ENCODE results near the gene INTS11. TPM values are rescaled to one million over a fixed set of nuclear protein-coding genes. Genes with fewer than 3 reads are reported as not detected.
"Not testable (repeated sequence)": the region's sequence is repeated elsewhere in the genome, so short reads cannot be mapped to it uniquely, and the experiment has no call there.

Gene INTS11
- total and polyA plus RNA-seq, 4 donors: 26.3 to 40.5 (median 34.5) TPM

- TF ChIP-seq ZBTB33 (IDR thresholded peaks at IDR 0.05): no peak
- TF ChIP-seq FOXA1 (IDR thresholded peaks at IDR 0.05): no peak
- TF ChIP-seq YY1 (IDR thresholded peaks at IDR 0.05): no peak
- no peak for TF ChIP-seq JUND (IDR thresholded peaks at IDR 0.05)
Observed at GRCh38 chr1:1370771-1371300, 46.4 kb upstream of the INTS11 start (continued).

DNA sequence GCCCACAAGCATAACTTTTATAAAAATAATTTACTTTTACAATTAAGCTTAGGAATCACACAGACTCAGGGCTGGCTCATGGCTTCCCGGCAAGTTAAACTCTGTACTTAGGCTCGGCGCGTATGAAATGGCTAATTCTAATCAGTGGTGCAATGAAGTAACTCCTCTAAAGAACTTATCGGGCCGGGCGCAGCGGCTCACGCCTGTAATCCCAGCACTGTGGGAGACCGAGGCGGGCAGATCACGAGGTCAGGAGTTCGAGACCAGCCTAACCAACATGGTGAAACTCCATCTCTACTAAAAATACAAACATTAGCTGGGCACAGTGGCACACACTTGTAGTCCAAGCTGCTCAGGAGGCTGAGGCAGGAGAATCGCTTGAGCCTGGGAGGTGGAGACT is 45.6 kb upstream of the INTS11 start:
- not testable (repeated sequence) for H3K9ac ChIP-seq (ENCODE audit: low read depth in 1 of 2, low read length in 2 of 2); H3K36me3 ChIP-seq (ENCODE audit: control insufficient read depth in 4 of 4, insufficient read depth in 3 of 4, low read depth in 1 of 4, low read length in 3 of 4); H3K4me3 ChIP-seq (ENCODE audit: low read depth in 1 of 3, low read length in 3 of 3); DNase-seq (ENCODE audit: low spot score); H3K27me3 ChIP-seq (ENCODE audit: control insufficient read depth in 4 of 4, insufficient read depth in 4 of 4, low read length in 3 of 4); H3K27ac ChIP-seq (ENCODE audit: low read depth in 1 of 2, low read length in 2 of 2); H3K9me3 ChIP-seq (ENCODE audit: control insufficient read depth in 4 of 4, low read length in 3 of 4)
- 93% methylated on average over 14 of the region's 14 CpGs for whole genome bisulfite sequencing
- peaks cover 7 to 27% (median 24%) of the 10 kb centered on the region in 4 donors for H3K4me1 ChIP-seq (ENCODE audit: control insufficient read depth in 4 of 4, insufficient read depth in 4 of 4, low read length in 3 of 4)

GRCh38 chr1:1367315-1367714 is 42.9 kb upstream of the INTS11 start:
- 98% methylated on average over 5 of the region's 5 CpGs for WGBS
- Histone ChIP-seq H3K9me3 (ENCODE audit: control insufficient read depth in 4 of 4, low read length in 3 of 4) (no peaks in the 10 kb centered on the region), H3K27ac (ENCODE audit: low read depth in 1 of 2, low read length in 2 of 2) (no peak overlapping the region), H3K27me3 (ENCODE audit: control insufficient read depth in 4 of 4, insufficient read depth in 4 of 4, low read length in 3 of 4) (no peaks in the 10 kb centered on the region), H3K9ac (ENCODE audit: low read depth in 1 of 2, low read length in 2 of 2) (no peak overlapping the region), H3K4me3 (ENCODE audit: low read depth in 1 of 3, low read length in 3 of 3) (no peak overlapping the region), H3K4me1 (ENCODE audit: control insufficient read depth in 4 of 4, insufficient read depth in 4 of 4, low read length in 3 of 4) (peaks cover 0 to 7% (median 5%) of the 10 kb centered on the region in 4 donors), H3K36me3 (ENCODE audit: control insufficient read depth in 4 of 4, insufficient read depth in 3 of 4, low read depth in 1 of 4, low read length in 3 of 4) (no peaks in the 10 kb centered on the region)
- DNase-seq (ENCODE audit: low spot score): no peak
- TF ChIP-seq RAD21 (IDR thresholded peaks at IDR 0.05): no peak
- TF ChIP-seq NR2F2 (IDR thresholded peaks at IDR 0.05): no peak
- no peak for TF ChIP-seq ZBTB33 (IDR thresholded peaks at IDR 0.05)
- no peak for TF ChIP-seq TAF1 (conservative IDR thresholded peaks at IDR 0.05)
- TF ChIP-seq FOXA2 (IDR thresholded peaks at IDR 0.05): no peak
- no peak for TF ChIP-seq RXRA (IDR thresholded peaks at IDR 0.05)
- TF ChIP-seq EGR1 (IDR thresholded peaks at IDR 0.05; ENCODE audit: low read depth in 2 of 2): no peak
- no peak for TF ChIP-seq JUND (IDR thresholded peaks at IDR 0.05)
- no peak for TF ChIP-seq REST (IDR thresholded peaks at IDR 0.05)
- no peak for TF ChIP-seq FOXA1 (IDR thresholded peaks at IDR 0.05)
- TF ChIP-seq, protein P1, sequence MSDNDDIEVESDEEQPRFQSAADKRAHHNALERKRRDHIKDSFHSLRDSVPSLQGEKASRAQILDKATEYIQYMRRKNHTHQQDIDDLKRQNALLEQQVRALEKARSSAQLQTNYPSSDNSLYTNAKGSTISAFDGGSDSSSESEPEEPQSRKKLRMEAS (IDR thresholded peaks at IDR 0.05): no peak
- no peak for TF ChIP-seq HNF4A (conservative IDR thresholded peaks at IDR 0.05)
- no peak for TF ChIP-seq CTCF (IDR thresholded peaks at IDR 0.05; ENCODE audit: low read depth, low read length, missing input control)
- no peak for TF ChIP-seq SP1 (IDR thresholded peaks at IDR 0.05)
- no peak for TF ChIP-seq GABPA (IDR thresholded peaks at IDR 0.05 in 1 of 2, conservative IDR thresholded peaks at IDR 0.05 in 1 of 2)
- TF ChIP-seq, protein P2, sequence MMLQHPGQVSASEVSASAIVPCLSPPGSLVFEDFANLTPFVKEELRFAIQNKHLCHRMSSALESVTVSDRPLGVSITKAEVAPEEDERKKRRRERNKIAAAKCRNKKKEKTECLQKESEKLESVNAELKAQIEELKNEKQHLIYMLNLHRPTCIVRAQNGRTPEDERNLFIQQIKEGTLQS (IDR thresholded peaks at IDR 0.05): no peak
- no peak for TF ChIP-seq HNF4G (IDR thresholded peaks at IDR 0.05)

All from liver (tissue), 9 donors.